Caco-2 (cell line): Measurements from ENCODE around the gene RNU6-9. TPM values are rescaled to one million over a fixed set of nuclear protein-coding genes. Genes with fewer than 3 reads are reported as not detected.
"Not testable (repeated sequence)": the region's sequence is repeated elsewhere in the genome, so short reads cannot be mapped to it uniquely, and the experiment has no call there.

Experiments used
- BruUV-seq: library from RNA; stranded (reverse); fragments of 400-500 nt; replicated peaks from 2 replicates; lab custom pipeline; 2021; lab: Mats Ljungman, UMichigan
- CTCF ChIA-PET: fragments of 300-600 bp; sonication (Branson Sonifier 250); formaldehyde crosslinking; loops from one replicate; lab custom pipeline; 2022; ENCODE audit warnings: antibody characterized with exemption; lab: Charles Lee
- POLR2A ChIA-PET: fragments of 300-600 bp; sonication (Branson Sonifier 250); formaldehyde crosslinking; loops from one replicate; lab custom pipeline; 2022; ENCODE audit warnings: antibody characterized with exemption; lab: Charles Lee
- DNase-seq, 2 experiments: peaks; one replicate each; pipeline versions ENCODE4 v3.0.0 to v3.0.0-alpha.2; 2020 to 2022
- H3K27me3 ChIP-seq: replicated peaks from 2 replicates; pipeline ENCODE4 v1.6.0; 2011; ENCODE audit warnings: low read length; ENCODE audit not compliant: control insufficient read depth, insufficient read depth
- H3K36me3 ChIP-seq: 2 replicates; pipeline ENCODE4 v1.5.1; 2011; ENCODE audit warnings: low read length; ENCODE audit not compliant: control insufficient read depth, insufficient read depth
- H3K4me1 ChIP-seq: fragments of 250-450 bp; sonication (Bioruptor Pico); 2 replicates; pipeline ENCODE4 v1.5.1; 2020; ENCODE audit warnings: mild to moderate bottlenecking
- H3K4me3 ChIP-seq: 2 replicates; pipeline ENCODE4 v1.5.1; 2011; ENCODE audit warnings: low read depth, mild to moderate bottlenecking, control low read depth, low read length
- H3K9me3 ChIP-seq: fragments of 250-450 bp; sonication (Bioruptor Pico); 2 replicates; pipeline ENCODE4 v1.5.1; 2020; ENCODE audit warnings: mild to moderate bottlenecking, moderate library complexity
- H3K27ac Mint-ChIP-seq: one replicate; pipeline ENCODE4 v1.8.0; 2022; ENCODE audit warnings: mixed read lengths; ENCODE audit not compliant: unreplicated experiment
- H3K27me3 Mint-ChIP-seq: one replicate; pipeline ENCODE4 v1.8.0; 2022; ENCODE audit warnings: mixed read lengths; ENCODE audit not compliant: insufficient read depth, unreplicated experiment
- H3K36me3 Mint-ChIP-seq: one replicate; pipeline ENCODE4 v1.8.0; 2022; ENCODE audit warnings: mild to moderate bottlenecking, mixed read lengths; ENCODE audit not compliant: insufficient read depth, unreplicated experiment
- H3K4me1 Mint-ChIP-seq: one replicate; pipeline ENCODE4 v1.8.0; 2022; ENCODE audit warnings: low read depth, mixed read lengths; ENCODE audit not compliant: unreplicated experiment
- H3K4me3 Mint-ChIP-seq: one replicate; pipeline ENCODE4 v1.8.0; 2022; ENCODE audit warnings: mild to moderate bottlenecking, moderate library complexity, mixed read lengths; ENCODE audit not compliant: unreplicated experiment
- H3K9me3 Mint-ChIP-seq: one replicate; pipeline ENCODE4 v1.8.0; 2022; ENCODE audit warnings: mixed read lengths; ENCODE audit not compliant: unreplicated experiment
- intact Hi-C: fragments of 100-400 bp; cut with micrococcal nuclease; formaldehyde crosslinking; loops from one replicate; pipeline ENCODE4 v1.10.0; 2022; ENCODE audit not compliant: unreplicated experiment
- total RNA-seq: library from RNA; stranded (reverse); gene quantifications from 2 replicates; pipeline ENCODE4 v1.2.3, GENCODE V29; 2022
- TF ChIP-seq, protein P1 (sequence below), 2 experiments: fragments of 200-600 bp in 1 of 2; IDR thresholded peaks; 1 replicate in 1 of 2; 2 replicates in 1 of 2; pipeline versions ENCODE4 v1.5.1 to v1.8.0; 2011 to 2022; ENCODE audit warnings: antibody characterized with exemption in 1 of 2, control low read depth in 1 of 2, inconsistent platforms in 1 of 2, low read depth in 1 of 2, low read length in 1 of 2, mild to moderate bottlenecking in 1 of 2, moderate library complexity in 1 of 2; ENCODE audit not compliant: insufficient read depth in 1 of 2, severe bottlenecking in 1 of 2, unreplicated experiment in 1 of 2

RNU6-9 gene
- total RNA-seq, 1 experiment from 2014 or later, result not detected

DNA sequence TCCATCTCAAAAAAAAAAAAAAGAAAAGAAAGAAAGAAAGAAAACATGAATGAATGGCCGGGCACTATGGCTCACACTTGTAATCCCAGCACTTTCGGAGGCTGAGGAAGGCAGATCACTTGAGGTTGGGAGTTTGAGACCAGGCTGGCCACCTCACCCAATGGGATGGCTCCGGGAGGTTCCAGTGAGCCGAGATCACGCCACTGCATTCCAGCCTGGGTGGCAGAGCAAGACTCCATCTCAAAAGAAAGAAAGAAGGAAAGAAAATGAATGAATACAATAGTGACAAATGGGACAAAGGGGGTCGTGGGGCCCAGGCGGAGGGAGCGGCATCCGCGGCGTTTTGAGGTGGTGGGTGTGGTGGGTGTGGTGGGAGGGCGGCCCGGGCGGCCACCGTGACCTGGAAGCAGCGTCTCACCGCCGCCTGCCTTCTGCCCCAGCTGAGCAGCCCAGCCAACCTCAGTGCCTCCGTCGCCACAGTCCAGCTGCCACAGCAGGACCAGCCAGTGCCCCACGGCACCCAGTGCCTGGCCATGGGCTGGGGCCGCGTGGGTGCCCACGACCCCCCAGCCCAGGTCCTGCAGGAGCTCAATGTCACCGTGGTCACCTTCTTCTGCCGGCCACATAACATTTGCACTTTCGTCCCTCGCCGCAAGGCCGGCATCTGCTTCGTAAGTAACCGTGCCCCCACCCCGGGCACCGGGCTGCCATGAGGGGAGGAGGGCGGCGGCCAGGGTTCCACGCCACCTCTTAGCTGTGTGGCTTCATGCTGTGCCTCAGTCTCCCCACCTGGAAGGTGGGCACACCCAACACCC lies 47.4 kb upstream of the RNU6-9 start:
- Mint-ChIP-seq H3K27me3 (peaks cover 7% of the 10 kb centered on the region), H3K4me3 (no peak overlapping the region), H3K4me1 (no peaks in the 10 kb centered on the region), H3K9me3 (peaks cover 8% of the 10 kb centered on the region), H3K27ac (no peak overlapping the region), H3K36me3 (peaks cover 13% of the 10 kb centered on the region)
- TF ChIP-seq, protein P1, sequence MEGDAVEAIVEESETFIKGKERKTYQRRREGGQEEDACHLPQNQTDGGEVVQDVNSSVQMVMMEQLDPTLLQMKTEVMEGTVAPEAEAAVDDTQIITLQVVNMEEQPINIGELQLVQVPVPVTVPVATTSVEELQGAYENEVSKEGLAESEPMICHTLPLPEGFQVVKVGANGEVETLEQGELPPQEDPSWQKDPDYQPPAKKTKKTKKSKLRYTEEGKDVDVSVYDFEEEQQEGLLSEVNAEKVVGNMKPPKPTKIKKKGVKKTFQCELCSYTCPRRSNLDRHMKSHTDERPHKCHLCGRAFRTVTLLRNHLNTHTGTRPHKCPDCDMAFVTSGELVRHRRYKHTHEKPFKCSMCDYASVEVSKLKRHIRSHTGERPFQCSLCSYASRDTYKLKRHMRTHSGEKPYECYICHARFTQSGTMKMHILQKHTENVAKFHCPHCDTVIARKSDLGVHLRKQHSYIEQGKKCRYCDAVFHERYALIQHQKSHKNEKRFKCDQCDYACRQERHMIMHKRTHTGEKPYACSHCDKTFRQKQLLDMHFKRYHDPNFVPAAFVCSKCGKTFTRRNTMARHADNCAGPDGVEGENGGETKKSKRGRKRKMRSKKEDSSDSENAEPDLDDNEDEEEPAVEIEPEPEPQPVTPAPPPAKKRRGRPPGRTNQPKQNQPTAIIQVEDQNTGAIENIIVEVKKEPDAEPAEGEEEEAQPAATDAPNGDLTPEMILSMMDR (IDR thresholded peaks at IDR 0.05; ENCODE audit: insufficient read depth in 1 of 2, low read depth in 1 of 2, low read length in 1 of 2, severe bottlenecking in 1 of 2, unreplicated experiment in 1 of 2), result no peak
- H3K36me3 ChIP-seq, result no peaks in the 10 kb centered on the region
- no peaks in the 10 kb centered on the region for H3K4me1 ChIP-seq
- no TSS peak for BruUV-seq
- POLR2A ChIA-PET, result no interaction called here
- DNase-seq, result no peak
- intact Hi-C loops, result no loop called here
- no peak overlapping the region for H3K4me3 ChIP-seq
- H3K9me3 ChIP-seq, result no peaks in the 10 kb centered on the region
- CTCF ChIA-PET, result no interaction called here
- H3K27me3 ChIP-seq, result no peaks in the 10 kb centered on the region

DNA sequence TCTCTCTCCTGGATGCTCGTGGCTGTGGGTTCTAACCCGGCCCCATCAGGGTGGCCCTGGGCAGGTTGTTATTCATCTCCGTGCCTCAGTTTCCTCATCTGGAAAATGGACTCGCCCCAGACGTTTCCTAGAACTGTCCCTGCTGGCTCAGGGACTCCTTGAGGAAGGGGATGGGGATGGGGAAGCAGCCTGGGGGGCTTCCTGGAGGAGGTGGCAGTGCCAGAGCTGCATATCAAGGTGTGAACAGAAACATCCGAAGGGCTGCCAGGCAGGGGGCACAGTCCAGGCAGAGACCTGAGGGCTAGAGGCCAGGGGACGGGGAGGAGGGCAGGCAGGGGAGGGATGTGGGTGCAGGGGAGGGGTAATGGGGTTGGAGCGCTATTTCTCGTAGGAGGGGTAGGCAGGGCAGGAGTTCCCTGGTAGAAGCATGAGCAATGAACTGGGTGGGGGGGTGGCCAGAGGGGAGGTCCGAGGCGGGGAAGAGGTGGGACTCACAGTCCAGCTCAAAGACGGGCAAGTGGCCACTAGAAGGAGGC lies 44.8 kb upstream of the RNU6-9 start:
- no peak overlapping the region for H3K4me3 Mint-ChIP-seq
- ChIA-PET POLR2A (no interaction called here), CTCF (interaction anchor here (0.6 kb wide), 1 partner anchor 9 kb away, joined by 3 read pairs; no protein-coding TSS in a partner anchor)
- H3K4me1 Mint-ChIP-seq, result no peaks in the 10 kb centered on the region
- H3K4me3 ChIP-seq, result no peak overlapping the region
- H3K36me3 ChIP-seq, result no peaks in the 10 kb centered on the region
- peaks cover 4% of the 10 kb centered on the region for H3K27me3 Mint-ChIP-seq
- no peak for DNase-seq
- H3K9me3 ChIP-seq, result no peaks in the 10 kb centered on the region
- TF ChIP-seq, protein P1 (IDR thresholded peaks at IDR 0.05; ENCODE audit: insufficient read depth in 1 of 2, low read depth in 1 of 2, low read length in 1 of 2, severe bottlenecking in 1 of 2, unreplicated experiment in 1 of 2), result no peak
- no peaks in the 10 kb centered on the region for H3K9me3 Mint-ChIP-seq
- intact Hi-C loops, result no loop called here
- no peak overlapping the region for H3K27ac Mint-ChIP-seq
- no TSS peak for BruUV-seq
- H3K27me3 ChIP-seq, result no peaks in the 10 kb centered on the region
- no peaks in the 10 kb centered on the region for H3K4me1 ChIP-seq
- H3K36me3 Mint-ChIP-seq, result peaks cover 1% of the 10 kb centered on the region

DNA sequence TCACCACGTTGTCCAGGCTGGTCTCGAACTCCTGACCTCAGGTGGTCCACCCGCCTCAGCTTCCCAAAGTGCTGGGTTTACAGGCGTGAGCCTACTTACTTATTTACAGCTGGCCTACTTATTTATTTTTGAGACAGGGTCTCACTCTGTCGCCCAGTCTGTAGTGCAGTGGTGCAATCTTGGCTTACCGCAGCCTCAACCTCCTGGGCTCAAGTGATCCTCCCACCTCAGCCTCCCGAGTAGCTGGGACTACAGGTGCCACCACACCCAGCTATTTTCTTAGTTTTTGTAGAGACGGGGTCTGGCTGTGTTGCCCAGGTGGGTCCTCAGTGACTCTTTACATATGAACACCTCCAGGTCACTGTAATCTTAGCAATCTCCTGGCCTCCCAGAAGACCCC lies 44.1 kb upstream of the RNU6-9 start:
- DNase-seq, H3K4me1 Mint-ChIP-seq, H3K36me3 Mint-ChIP-seq, BruUV-seq, H3K27me3 ChIP-seq, H3K4me1 ChIP-seq, H3K4me3 ChIP-seq, H3K9me3 Mint-ChIP-seq, intact Hi-C loops, POLR2A ChIA-PET, H3K4me3 Mint-ChIP-seq, H3K27me3 Mint-ChIP-seq, H3K27ac Mint-ChIP-seq, H3K36me3 ChIP-seq, H3K9me3 ChIP-seq: not testable (repeated sequence)
- CTCF ChIA-PET, result interaction anchor here (1.1 kb wide), 1 partner anchor 11 kb away, joined by 3 read pairs; no protein-coding TSS in a partner anchor
